ENCODE results near the gene GGCX.

GGCX gene

DNA sequence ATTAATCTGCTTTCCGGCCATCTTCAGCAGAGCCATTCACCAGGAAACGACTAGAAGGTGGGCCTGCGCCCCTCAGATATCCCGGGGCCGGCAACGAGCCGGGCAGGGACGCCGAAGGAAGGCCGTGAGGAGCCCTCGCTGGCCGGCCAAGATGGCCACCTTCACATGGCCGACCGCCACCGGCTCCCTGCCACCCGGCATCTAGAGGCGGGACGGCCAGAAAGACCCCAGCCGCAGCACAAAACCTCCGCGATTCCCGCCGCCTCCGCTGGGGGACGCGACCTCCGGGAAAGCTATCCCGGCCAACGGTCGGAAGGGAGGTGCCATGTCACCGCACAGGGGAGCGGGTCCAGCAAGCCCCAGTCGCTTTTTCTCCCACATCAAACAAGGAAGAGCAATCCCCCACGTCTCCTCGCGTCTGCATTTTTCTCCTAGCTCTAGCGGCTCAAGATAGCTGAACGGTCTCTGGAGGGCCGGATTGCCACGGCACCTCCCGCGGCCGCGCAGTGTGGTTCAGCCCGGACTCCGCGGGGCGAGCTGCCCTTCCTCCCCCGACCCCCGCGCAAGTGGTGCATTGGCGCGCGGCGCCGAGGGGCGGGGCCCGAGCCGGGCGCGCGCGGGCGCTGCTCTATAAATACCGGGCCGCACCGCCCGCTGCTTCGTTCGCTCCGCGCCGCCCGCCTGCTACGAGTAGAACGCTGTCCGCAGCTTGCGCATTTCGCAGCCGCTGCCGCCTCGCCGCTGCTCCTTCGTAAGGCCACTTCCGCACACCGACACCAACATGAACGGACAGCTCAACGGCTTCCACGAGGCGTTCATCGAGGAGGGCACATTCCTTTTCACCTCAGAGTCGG, 22.6 kb downstream of the GGCX start, which contains the start of gene MAT2A (continued):
- TF ChIP-seq ZNF423 (tag by site-specific recombination; IDR thresholded peaks at IDR 0.05) (no peak), SCRT1 (tag by site-specific recombination; IDR thresholded peaks at IDR 0.05; ENCODE audit: borderline replicate concordance) (no peak), ZNF362 (tag by site-specific recombination; IDR thresholded peaks at IDR 0.05) (no peak), ZNF10 (tag by site-specific recombination; IDR thresholded peaks at IDR 0.05) (no peak), ZNF155 (tag by site-specific recombination; IDR thresholded peaks at IDR 0.05) (no peak), WT1 (tag by site-specific recombination; IDR thresholded peaks at IDR 0.05) (peak; percentile 52; the same call in 1 of the 2 replicates), ZNF785 (tag by site-specific recombination; IDR thresholded peaks at IDR 0.05) (no peak), ZNF704 (tag by site-specific recombination; IDR thresholded peaks at IDR 0.05) (no peak), ZNF140 (tag by site-specific recombination; IDR thresholded peaks at IDR 0.05) (no peak), YY1 (tag by site-specific recombination; IDR thresholded peaks at IDR 0.05) (peak; percentile 88), ZNF830 (tag by site-specific recombination; IDR thresholded peaks at IDR 0.05; ENCODE audit: low read depth) (no peak), ZNF394 (tag by site-specific recombination; IDR thresholded peaks at IDR 0.05; ENCODE audit: borderline replicate concordance) (no peak; the same call in 1 of the 2 replicates), ZNF501 (tag by site-specific recombination; IDR thresholded peaks at IDR 0.05) (peak; percentile 73; the same call in 1 of the 2 replicates), ZBTB8A (tag by site-specific recombination; IDR thresholded peaks at IDR 0.05) (no peak; the same call in none of the 2 replicates), ZNF600 (tag by site-specific recombination; IDR thresholded peaks at IDR 0.05) (peak; percentile 59; the same call in 1 of the 2 replicates), OVOL3 (tag by site-specific recombination; IDR thresholded peaks at IDR 0.05) (no peak), YY2 (tag by site-specific recombination; IDR thresholded peaks at IDR 0.05) (peak; percentile 71; the same call in 1 of the 2 replicates), HOXC10 (CRISPR knock-in tag; IDR thresholded peaks at IDR 0.05) (no peak), ZNF37A (tag by site-specific recombination; IDR thresholded peaks at IDR 0.05) (no peak), GLIS2 (tag by site-specific recombination; IDR thresholded peaks at IDR 0.05) (peak; percentile 100), ZNF341 (tag by site-specific recombination; IDR thresholded peaks at IDR 0.05; ENCODE audit: low read depth) (peak; percentile 71), BCL11A (tag by site-specific recombination; IDR thresholded peaks at IDR 0.05; ENCODE audit: low read depth) (peak; percentile 86), ZNF23 (tag by site-specific recombination; IDR thresholded peaks at IDR 0.05; ENCODE audit: borderline replicate concordance) (no peak), ZNF629 (tag by site-specific recombination; IDR thresholded peaks at IDR 0.05) (peak; percentile 79)
- TF ChIP-seq, protein P1, sequence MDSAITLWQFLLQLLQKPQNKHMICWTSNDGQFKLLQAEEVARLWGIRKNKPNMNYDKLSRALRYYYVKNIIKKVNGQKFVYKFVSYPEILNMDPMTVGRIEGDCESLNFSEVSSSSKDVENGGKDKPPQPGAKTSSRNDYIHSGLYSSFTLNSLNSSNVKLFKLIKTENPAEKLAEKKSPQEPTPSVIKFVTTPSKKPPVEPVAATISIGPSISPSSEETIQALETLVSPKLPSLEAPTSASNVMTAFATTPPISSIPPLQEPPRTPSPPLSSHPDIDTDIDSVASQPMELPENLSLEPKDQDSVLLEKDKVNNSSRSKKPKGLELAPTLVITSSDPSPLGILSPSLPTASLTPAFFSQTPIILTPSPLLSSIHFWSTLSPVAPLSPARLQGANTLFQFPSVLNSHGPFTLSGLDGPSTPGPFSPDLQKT (IDR thresholded peaks at IDR 0.05; ENCODE audit: borderline replicate concordance, low read depth, low read length): no peak
- TF ChIP-seq, protein P2, sequence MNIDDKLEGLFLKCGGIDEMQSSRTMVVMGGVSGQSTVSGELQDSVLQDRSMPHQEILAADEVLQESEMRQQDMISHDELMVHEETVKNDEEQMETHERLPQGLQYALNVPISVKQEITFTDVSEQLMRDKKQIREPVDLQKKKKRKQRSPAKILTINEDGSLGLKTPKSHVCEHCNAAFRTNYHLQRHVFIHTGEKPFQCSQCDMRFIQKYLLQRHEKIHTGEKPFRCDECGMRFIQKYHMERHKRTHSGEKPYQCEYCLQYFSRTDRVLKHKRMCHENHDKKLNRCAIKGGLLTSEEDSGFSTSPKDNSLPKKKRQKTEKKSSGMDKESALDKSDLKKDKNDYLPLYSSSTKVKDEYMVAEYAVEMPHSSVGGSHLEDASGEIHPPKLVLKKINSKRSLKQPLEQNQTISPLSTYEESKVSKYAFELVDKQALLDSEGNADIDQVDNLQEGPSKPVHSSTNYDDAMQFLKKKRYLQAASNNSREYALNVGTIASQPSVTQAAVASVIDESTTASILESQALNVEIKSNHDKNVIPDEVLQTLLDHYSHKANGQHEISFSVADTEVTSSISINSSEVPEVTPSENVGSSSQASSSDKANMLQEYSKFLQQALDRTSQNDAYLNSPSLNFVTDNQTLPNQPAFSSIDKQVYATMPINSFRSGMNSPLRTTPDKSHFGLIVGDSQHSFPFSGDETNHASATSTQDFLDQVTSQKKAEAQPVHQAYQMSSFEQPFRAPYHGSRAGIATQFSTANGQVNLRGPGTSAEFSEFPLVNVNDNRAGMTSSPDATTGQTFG (tag by site-specific recombination; IDR thresholded peaks at IDR 0.05; ENCODE audit: borderline replicate concordance): peak; percentile 59; the same call in 1 of the 2 replicates
- TF ChIP-seq, protein P3, sequence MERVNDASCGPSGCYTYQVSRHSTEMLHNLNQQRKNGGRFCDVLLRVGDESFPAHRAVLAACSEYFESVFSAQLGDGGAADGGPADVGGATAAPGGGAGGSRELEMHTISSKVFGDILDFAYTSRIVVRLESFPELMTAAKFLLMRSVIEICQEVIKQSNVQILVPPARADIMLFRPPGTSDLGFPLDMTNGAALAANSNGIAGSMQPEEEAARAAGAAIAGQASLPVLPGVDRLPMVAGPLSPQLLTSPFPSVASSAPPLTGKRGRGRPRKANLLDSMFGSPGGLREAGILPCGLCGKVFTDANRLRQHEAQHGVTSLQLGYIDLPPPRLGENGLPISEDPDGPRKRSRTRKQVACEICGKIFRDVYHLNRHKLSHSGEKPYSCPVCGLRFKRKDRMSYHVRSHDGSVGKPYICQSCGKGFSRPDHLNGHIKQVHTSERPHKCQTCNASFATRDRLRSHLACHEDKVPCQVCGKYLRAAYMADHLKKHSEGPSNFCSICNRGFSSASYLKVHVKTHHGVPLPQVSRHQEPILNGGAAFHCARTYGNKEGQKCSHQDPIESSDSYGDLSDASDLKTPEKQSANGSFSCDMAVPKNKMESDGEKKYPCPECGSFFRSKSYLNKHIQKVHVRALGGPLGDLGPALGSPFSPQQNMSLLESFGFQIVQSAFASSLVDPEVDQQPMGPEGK (tag by site-specific recombination; IDR thresholded peaks at IDR 0.05): peak; percentile 95
- TF ChIP-seq, protein P4, sequence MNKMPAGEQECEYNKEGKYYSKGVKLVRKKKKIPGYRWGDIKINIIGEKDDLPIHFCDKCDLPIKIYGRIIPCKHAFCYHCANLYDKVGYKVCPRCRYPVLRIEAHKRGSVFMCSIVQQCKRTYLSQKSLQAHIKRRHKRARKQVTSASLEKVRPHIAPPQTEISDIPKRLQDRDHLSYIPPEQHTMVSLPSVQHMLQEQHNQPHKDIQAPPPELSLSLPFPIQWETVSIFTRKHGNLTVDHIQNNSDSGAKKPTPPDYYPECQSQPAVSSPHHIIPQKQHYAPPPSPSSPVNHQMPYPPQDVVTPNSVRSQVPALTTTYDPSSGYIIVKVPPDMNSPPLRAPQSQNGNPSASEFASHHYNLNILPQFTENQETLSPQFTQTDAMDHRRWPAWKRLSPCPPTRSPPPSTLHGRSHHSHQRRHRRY (tag by site-specific recombination; IDR thresholded peaks at IDR 0.05): no peak
- TF ChIP-seq, protein P5, sequence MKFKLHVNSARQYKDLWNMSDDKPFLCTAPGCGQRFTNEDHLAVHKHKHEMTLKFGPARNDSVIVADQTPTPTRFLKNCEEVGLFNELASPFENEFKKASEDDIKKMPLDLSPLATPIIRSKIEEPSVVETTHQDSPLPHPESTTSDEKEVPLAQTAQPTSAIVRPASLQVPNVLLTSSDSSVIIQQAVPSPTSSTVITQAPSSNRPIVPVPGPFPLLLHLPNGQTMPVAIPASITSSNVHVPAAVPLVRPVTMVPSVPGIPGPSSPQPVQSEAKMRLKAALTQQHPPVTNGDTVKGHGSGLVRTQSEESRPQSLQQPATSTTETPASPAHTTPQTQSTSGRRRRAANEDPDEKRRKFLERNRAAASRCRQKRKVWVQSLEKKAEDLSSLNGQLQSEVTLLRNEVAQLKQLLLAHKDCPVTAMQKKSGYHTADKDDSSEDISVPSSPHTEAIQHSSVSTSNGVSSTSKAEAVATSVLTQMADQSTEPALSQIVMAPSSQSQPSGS (tag by site-specific recombination; IDR thresholded peaks at IDR 0.05; ENCODE audit: low read depth): no peak

Measured in HEK293 (cell line).